ENCODE data around the gene ATP13A3.
"Not testable (repeated sequence)": the region's sequence is repeated elsewhere in the genome, so short reads cannot be mapped to it uniquely, and the experiment has no call there.

The ATP13A3 gene

DNA sequence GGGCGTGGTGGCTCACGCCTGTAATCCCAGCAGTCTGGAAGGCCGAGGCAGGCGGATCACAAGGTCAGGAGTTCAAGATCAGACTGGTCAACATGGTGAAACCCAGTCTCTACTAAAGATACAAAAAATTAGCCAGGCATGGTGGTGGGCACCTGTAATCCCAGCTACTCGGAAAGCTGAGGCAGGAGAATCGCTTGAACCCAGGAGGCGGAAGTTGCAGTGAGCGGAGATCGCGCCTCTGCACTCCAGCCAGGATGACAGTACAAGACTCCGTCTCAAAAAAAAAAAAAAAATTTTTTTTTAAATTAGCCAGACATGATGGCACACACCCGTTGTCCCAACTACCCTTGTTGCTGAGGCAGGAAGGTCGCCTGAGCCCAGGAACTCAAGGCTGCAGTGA, 4.0 kb downstream of the ATP13A3 start:
- in situ Hi-C loops (cut with HindIII; ENCODE audit: low pct_ligation_motif_present, low pct_unique_long_range_greater_than_20kb, low sequenced_read_pairs); DNase-seq: not testable (repeated sequence)

DNA sequence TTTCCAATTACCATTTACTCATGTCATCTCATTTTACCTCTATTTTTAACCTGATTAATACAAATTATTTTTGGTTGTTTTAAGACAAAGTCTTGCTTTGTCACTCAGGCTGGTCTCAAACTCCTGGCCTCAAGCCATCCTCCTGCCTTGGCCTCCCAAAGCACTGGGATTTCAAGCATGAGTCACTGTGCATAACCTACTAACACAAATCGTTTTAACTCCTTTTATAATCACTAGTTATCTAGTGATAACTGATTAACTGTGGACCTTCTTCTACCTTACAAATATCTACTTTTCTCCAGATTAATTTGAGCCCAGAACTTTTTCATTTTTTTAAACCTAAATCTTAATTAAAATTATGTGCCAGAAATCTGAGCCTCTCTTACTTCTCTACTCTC, 4.6 kb downstream of the ATP13A3 start:
- in situ Hi-C loops (cut with HindIII; ENCODE audit: low pct_ligation_motif_present, low pct_unique_long_range_greater_than_20kb, low sequenced_read_pairs): no loop called here
- no peak for DNase-seq

DNA sequence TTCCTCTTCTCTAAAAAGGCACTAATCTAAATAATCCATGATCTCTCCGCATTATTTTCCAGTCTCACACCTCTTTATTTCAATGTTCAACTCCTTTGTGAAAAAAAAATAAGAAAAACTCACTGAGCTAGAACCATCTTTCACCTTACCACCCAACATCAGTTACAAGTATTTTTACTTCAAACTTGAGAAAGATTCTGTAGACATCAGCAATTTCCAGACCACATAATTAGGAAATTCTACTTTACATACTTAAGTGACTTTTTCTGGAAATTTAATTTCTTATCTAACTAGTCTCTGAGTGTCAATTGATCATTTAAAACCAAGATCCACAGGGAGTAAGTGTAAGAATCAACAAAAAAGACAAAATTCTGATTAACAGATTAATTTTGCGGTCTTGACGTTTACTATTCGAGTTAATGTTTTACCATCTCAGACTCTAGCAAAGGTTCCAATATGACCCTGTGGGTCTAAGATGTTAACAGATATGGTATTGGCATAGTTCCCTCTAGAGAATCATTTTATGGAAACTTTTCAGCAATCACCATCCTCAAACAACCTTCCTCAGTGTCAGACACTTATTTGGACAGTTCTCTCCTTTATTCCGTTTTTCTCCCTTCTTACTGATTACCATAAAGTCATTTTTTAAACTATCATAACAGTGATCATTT, 5.1 kb downstream of the ATP13A3 start:
- in situ Hi-C loops (cut with HindIII; ENCODE audit: low pct_ligation_motif_present, low pct_unique_long_range_greater_than_20kb, low sequenced_read_pairs): no loop called here
- DNase-seq: no peak

DNA sequence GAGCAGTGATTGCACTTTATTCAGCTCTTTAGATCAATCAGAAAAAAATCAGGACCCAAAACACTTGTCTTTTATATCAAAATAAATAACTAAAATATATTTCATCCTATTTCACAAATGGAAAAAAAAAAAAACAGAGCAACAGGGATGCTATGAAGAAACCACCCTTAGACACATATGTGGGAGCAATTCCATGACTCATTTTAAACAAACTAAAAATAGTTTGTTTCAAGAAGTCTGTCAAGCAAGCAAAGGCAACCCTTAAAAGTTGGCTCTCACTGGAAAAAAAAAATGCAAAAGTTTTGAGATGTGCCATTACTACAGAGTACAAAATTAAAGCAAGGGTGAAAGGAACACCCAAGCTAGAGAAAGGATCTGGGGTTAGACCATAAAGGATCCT, 5.7 kb downstream of the ATP13A3 start:
- in situ Hi-C loops (cut with HindIII; ENCODE audit: low pct_ligation_motif_present, low pct_unique_long_range_greater_than_20kb, low sequenced_read_pairs): no loop called here
- peak; percentile 22 for DNase-seq

DNA sequence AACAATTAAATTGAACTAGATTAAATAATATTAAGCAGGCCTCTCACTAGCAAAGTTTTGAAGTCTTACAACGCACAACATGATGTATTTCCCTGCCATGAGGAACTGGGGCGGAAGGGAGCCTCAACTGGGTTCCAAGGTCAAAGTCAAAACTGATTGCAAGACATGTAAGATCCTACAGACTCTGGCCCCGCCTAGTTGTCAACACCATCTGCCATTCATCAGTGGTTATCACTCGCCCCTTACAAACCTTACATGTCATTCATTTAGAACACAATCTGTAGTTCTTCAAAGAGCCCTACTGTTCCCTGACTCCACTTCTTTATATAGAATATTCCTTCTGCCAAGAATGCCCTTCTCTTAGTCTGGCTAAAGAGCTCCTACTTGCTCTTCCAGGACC, 10.0 kb downstream of the ATP13A3 start:
- in situ Hi-C loops (cut with HindIII; ENCODE audit: low pct_ligation_motif_present, low pct_unique_long_range_greater_than_20kb, low sequenced_read_pairs): no loop called here
- no peak for DNase-seq

DNA sequence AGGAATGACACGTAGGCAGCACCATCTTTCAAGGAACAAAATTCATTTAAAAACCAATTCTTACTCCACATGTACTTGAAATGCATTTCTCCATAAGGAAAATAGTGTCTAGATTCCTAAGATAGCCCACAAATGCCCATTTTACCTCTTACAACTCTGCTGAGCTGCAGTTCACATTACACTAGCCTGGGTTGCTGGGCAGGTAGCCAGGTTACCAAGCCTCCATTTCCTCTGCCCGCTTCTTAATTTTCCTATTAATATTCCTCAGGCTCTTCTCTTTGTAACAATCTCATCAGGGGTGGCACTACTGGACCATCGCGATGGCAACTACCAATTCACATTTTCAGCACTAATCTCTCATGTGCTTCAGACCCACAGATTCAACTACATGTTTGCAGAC, 10.8 kb downstream of the ATP13A3 start:
- DNase-seq: no peak
- in situ Hi-C loops (cut with HindIII; ENCODE audit: low pct_ligation_motif_present, low pct_unique_long_range_greater_than_20kb, low sequenced_read_pairs): no loop called here

DNA sequence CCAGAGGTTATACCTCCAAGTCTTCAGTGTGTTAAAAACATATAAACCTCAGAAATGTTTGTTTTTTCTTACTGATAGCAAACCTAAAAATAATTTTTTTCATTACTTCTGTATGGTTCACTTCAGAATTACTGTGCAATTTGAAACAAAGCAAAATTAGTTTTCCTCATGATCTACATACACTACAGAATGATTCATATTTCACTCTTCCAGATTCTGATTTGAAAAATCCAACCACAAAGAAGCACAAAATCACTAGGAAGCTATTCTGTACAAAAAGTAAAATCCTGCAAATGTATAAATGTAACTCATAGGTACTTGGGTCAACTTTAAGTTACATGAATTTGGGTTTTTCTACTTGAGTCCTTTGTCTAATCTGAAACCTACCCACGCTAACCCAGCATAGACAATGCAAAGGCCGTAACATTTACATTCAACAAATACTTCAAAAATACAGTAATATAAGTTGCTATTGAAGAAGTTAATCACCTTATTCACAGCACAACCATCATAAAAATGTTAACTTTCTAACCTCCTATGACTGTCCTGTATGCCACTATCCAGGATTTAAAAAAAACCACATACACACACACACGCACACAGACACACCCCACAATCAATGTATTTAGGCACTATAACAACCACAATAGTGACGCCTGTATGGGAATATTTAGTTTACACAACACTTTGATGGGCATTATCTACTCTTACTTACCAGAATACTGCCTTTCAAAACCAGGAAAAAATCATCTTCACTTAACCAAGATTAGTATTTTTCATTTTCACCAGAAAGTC, 11.5 kb downstream of the ATP13A3 start:
- in situ Hi-C loops (cut with HindIII; ENCODE audit: low pct_ligation_motif_present, low pct_unique_long_range_greater_than_20kb, low sequenced_read_pairs): no loop called here
- no peak for DNase-seq

DNA sequence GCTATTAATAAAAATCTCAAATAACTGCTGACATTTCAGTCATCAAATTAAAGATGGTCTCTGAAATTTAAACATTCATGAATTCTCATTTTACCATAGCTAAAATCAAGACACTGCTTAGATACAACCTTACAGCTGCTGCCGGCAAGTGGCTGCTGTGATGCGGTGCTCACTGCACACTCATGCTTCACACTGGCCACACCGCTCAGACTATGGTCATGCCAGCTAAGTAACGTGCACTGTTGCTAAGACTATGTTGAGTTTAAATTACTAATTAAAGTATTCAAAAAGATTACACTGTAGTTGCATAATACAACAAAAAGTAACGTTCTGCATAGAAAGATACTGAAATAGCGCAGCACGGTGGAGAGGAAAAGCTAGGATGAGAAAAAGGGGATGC, 12.1 kb downstream of the ATP13A3 start:
- in situ Hi-C loops (cut with HindIII; ENCODE audit: low pct_ligation_motif_present, low pct_unique_long_range_greater_than_20kb, low sequenced_read_pairs): no loop called here
- DNase-seq: no peak

DNA sequence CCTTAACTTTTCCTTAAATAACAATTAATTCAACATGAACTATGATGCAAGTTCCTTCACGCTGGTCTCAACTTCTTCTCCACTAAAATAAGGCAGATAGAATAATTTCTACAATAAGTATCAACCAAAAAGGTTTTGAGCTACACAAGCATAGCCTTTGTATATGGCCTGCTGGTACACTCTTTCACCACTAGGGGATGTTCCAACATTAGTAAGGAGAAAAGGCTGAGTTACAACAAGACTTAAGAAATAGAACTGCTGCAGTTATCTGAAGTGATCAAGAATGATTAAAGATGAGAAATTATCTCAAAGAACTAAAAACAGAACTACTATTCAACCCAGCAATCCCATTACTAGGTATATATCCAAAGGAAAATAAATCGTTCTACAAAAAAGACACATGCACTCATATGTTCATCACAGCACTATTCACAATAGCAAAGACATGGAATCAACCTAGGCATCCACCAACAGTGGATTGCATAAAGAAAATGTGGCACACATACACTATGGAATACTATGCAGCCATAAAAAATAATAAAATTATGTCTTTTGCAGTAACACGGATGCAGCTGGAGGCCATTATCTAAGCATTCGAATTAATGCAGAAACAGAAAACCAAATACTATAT, 14.4 kb downstream of the ATP13A3 start:
- in situ Hi-C loops (cut with HindIII; ENCODE audit: low pct_ligation_motif_present, low pct_unique_long_range_greater_than_20kb, low sequenced_read_pairs): no loop called here
- peak; percentile 72 for DNase-seq

DNA sequence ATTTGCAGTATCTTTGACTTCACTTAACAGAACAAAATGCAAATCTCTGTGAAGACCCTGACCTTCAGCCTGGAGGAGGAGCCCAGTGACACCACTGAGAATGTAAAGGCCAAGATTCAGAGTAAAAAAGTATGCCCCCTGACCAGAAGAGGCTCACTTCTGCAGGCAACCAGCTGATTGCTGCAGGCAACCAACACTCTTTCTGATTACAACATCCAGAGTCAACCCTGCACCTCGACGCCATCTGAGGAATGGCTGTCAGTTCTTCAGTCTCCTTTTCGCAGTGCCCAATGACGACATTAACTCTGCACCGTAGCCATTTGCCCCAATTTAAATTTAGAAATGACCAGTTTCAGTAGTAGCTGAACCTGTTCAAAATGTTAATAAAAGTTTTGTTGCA, 14.9 kb downstream of the ATP13A3 start:
- DNase-seq: no peak
- in situ Hi-C loops (cut with HindIII; ENCODE audit: low pct_ligation_motif_present, low pct_unique_long_range_greater_than_20kb, low sequenced_read_pairs): no loop called here

DNA sequence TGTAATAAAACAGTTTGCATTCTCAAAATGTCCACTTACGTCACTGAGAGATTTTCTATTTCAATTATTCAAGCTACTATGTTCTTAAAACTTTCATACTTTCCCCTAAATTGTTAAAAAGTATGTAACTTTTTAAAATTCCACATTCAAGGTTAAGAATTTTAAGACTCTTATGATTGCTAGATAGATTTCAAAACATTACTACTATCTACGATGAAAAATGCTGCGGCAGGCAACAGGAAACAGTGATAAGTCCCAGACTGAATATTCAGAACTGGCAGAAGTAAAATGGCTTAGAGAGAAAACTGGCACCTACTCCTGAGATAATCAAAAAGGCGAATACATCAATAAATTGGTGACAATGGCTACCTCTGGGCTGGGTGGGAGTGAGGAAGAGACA, 16.2 kb downstream of the ATP13A3 start:
- in situ Hi-C loops (cut with HindIII; ENCODE audit: low pct_ligation_motif_present, low pct_unique_long_range_greater_than_20kb, low sequenced_read_pairs): no loop called here
- DNase-seq: no peak

DNA sequence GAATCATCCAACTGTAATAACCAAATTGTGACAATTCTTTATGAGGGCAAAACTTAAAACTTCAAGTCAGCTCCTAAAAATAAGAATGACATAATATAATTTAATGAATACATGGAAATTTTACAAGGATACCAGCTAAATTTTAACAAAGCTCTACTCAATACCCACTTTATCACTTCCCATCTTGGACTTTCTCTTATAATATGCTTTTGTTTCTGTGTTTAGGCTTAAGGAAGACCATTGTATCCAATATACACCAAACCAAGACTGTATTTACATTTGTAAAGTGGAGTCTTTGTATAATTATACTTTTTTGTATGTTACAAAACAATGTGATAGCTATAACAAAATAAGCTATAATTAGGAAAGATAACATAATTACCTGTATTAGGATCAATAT, 16.8 kb downstream of the ATP13A3 start:
- DNase-seq: no peak
- in situ Hi-C loops (cut with HindIII; ENCODE audit: low pct_ligation_motif_present, low pct_unique_long_range_greater_than_20kb, low sequenced_read_pairs): no loop called here

DNA sequence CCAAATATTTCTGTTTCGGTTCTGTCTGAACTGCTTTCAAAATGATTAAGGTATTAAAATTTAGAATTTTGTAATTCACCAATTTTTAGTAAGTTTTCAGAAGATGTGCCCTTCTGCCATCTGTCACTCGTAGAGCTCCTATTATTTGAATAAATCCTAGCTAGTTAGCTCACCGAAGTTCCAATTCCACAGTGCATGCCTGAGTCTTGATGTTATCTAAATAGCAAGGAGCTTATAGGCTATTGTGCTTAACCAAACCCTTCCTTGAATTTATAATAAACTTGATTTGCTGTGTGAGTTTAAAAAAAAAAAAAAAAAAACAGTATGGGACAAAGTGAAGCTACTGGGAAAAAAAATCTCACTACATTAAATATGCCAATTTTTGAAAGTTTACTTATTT, 18.7 kb downstream of the ATP13A3 start:
- no peak for DNase-seq
- in situ Hi-C loops (cut with HindIII; ENCODE audit: low pct_ligation_motif_present, low pct_unique_long_range_greater_than_20kb, low sequenced_read_pairs): no loop called here

DNA sequence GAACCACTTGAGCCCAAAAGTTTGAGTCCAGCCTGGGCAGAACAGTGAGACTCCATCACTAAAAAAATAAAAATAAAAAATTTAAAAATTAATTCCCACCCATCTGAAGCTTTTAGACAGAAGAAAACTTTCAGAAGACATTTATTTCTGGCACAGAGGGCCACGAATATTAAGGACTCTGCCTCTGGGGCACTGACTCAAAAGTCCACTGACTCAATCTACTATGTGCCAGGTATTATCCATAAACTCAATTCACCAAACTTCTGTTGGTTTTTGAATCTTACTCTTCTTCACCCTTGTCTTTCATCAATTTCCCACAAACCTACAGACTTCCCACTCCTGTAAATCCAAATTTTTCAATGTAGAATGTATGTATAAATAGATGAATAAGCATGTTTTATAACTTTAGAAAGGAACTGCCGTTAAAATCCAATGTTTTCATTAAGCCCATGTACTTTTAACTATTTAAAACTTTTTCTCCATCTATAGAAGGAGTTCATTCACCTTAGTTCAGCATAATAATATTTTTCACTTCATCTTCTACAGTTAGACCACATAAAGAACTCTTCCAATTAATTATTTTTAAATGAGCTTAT, 19.9 kb downstream of the ATP13A3 start:
- in situ Hi-C loops (cut with HindIII; ENCODE audit: low pct_ligation_motif_present, low pct_unique_long_range_greater_than_20kb, low sequenced_read_pairs): no loop called here
- DNase-seq: no peak

DNA sequence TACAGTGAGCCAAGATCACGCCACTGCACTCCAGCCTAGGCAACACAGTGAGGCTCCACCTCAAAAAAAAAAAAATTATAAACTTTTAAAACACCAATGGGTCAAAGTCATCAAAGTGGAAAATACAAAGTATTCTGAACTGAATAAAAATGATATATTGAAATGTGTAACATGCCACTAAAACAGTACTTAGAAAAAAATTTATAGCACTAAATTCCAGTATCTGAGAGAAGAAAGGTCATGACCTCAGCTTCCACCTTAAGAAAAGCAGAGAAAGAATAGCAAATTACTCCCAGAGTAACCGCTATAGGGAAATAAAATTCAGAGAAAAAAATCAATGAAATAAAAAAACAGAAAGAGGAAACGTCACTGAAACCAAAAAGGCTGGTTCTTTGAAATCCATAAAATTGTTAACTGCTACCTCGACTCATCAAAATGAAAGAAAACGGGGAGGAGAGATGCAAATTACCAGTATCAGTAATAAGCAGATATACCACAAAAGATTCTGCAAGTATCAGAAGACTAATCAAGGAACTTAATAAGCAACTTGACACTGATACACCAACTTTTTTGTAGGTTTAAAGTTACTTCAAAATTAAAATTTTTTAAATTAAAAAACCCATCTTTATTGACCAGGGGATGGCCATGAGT, 20.8 kb downstream of the ATP13A3 start:
- DNase-seq: no peak
- in situ Hi-C loops (cut with HindIII; ENCODE audit: low pct_ligation_motif_present, low pct_unique_long_range_greater_than_20kb, low sequenced_read_pairs): no loop called here

DNA sequence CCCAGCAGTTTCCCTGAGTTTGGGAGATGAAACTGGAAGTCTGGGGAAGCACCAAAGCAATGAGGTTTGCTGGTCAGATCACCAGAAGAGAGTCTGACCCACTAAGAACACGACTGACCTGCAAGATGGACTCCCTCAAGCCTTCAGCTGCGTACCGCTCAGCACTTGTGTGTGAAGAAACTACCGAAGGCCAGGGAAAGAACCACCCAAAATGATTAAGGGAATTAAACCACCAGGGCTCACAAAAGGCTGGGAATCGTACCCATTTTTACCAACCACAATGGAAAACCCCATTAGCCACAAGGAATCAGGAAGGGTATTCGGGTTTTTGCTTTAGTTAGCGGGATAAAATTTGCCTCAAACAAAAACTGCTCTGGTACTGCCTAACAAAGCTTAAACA, 21.6 kb downstream of the ATP13A3 start:
- in situ Hi-C loops (cut with HindIII; ENCODE audit: low pct_ligation_motif_present, low pct_unique_long_range_greater_than_20kb, low sequenced_read_pairs): no loop called here

DNA sequence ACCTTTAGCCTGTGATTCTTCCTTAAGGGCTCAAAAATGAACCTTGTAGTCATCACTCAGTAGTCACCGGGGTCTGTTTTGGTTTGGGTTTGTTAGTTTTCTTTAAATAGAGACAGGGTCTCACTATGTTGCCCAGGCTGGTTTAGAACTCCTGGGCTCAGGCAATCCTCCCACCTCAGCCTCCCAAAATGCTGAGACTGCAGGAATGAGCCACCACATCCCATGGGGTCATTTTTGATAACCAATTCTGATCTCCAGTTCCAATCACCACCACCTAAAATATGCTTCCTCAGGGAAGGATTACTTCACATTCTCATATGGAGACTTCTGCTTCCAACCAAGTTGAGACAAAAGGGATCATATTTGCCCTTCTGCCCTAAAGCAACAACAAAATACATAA, 22.1 kb downstream of the ATP13A3 start:
- no peak for DNase-seq
- in situ Hi-C loops (cut with HindIII; ENCODE audit: low pct_ligation_motif_present, low pct_unique_long_range_greater_than_20kb, low sequenced_read_pairs): no loop called here

More for the DNA sequence above, 21.6 kb downstream of the ATP13A3 start:
- no peak for DNase-seq

DNA sequence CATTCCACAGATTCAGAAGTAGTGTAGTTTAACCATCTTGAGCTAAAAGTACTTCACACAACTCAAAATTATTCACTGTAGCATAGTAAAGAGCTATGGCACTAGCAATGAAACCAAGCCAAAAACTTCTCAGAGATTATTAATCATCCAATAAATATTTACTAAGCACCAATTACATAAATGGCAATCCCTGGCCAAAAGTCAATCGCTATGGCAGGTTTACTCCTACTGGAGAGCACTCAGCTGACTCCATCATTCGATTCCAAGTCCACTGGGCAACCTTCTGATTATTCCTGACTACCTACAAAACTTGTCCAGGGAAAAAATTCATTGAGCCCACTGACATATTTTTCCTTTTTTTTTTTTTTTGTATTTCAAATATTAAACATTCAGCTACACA, 23.9 kb downstream of the ATP13A3 start:
- in situ Hi-C loops (cut with HindIII; ENCODE audit: low pct_ligation_motif_present, low pct_unique_long_range_greater_than_20kb, low sequenced_read_pairs): no loop called here
- DNase-seq: no peak

DNA sequence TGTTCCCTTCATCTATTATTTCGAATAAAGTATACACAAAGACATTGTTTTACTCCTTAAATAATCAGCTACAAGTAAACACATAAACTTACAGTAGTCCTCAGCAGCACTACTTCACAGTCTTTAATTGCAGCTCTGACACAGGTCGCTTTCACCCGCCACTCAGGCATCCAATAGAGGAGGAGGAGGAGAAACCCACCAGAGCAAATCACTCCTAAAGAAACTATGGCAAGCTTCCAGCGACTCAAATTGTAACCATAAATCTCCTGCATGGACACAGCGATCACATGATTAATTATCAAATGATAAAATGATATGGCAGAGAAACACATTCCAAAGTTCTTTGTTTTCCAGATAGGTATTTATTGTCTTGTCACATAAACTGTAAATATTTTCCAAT, 26.2 kb downstream of the ATP13A3 start:
- DNase-seq: no peak
- in situ Hi-C loops (cut with HindIII; ENCODE audit: low pct_ligation_motif_present, low pct_unique_long_range_greater_than_20kb, low sequenced_read_pairs): no loop called here

Data from ACHN (cell line).